ENCODE data around the gene P2RX3.
A peak's percentile ranks its signal among the peaks of the same experiment; 100 is the strongest.

P2RX3 gene

GRCh38 chr11:57309106-57310059 is 28.8 kb upstream of the P2RX3 start:
- DNase-seq (ENCODE audit: low read depth, low spot score) = no peak
- H3K27ac ChIP-seq = peak overlapping the region; percentile 78

- DNase-seq (ENCODE audit: low read depth, low spot score) = no peak
- peak overlapping the region; percentile 78 for H3K27ac ChIP-seq
These were observed 28.1 kb upstream of the P2RX3 start for GRCh38 chr11:57310091-57310490.

GRCh38 chr11:57310630-57311086 is 27.5 kb upstream of the P2RX3 start:
- H3K27ac ChIP-seq = peak overlapping the region; percentile 78
- no peak for DNase-seq (ENCODE audit: low read depth, low spot score)

- peak overlapping the region; percentile 78 for H3K27ac ChIP-seq
- DNase-seq (ENCODE audit: low read depth, low spot score) = peak; percentile 85
These were observed 26.8 kb upstream of the P2RX3 start for GRCh38 chr11:57311109-57311936.

GRCh38 chr11:57312511-57313021 is 25.6 kb upstream of the P2RX3 start:
- DNase-seq (ENCODE audit: low read depth, low spot score) = no peak
- H3K27ac ChIP-seq = peak overlapping the region; percentile 78

GRCh38 chr11:57313071-57313787 is 24.9 kb upstream of the P2RX3 start:
- DNase-seq (ENCODE audit: low read depth, low spot score) = no peak
- H3K27ac ChIP-seq = peak overlapping the region; percentile 78

- no peak for DNase-seq (ENCODE audit: low read depth, low spot score)
- H3K27ac ChIP-seq = no peak overlapping the region
These were observed 24.4 kb upstream of the P2RX3 start for GRCh38 chr11:57313788-57314135.

GRCh38 chr11:57314221-57314973 is 23.8 kb upstream of the P2RX3 start:
- H3K27ac ChIP-seq = no peak overlapping the region
- no peak for DNase-seq (ENCODE audit: low read depth, low spot score)

- DNase-seq (ENCODE audit: low read depth, low spot score) = no peak
- peak overlapping the region; percentile 4 for H3K27ac ChIP-seq
These were observed 22.7 kb upstream of the P2RX3 start for GRCh38 chr11:57315491-57315890.

GRCh38 chr11:57316017-57316416 is 22.1 kb upstream of the P2RX3 start:
- DNase-seq (ENCODE audit: low read depth, low spot score) = no peak
- H3K27ac ChIP-seq = peak overlapping the region; percentile 4

GRCh38 chr11:57318178-57318577 is 20.0 kb upstream of the P2RX3 start:
- peak overlapping the region; percentile 99 for H3K27ac ChIP-seq
- no peak for DNase-seq (ENCODE audit: low read depth, low spot score)

GRCh38 chr11:57320067-57320718 is 18.0 kb upstream of the P2RX3 start:
- peak overlapping the region; percentile 99 for H3K27ac ChIP-seq
- no peak for DNase-seq (ENCODE audit: low read depth, low spot score)

- peak overlapping the region; percentile 99 for H3K27ac ChIP-seq
- no peak for DNase-seq (ENCODE audit: low read depth, low spot score)
These were observed 17.3 kb upstream of the P2RX3 start for GRCh38 chr11:57320719-57321387.

GRCh38 chr11:57321388-57322255 is 16.5 kb upstream of the P2RX3 start:
- no peak for DNase-seq (ENCODE audit: low read depth, low spot score)
- H3K27ac ChIP-seq = peak overlapping the region; percentile 99

GRCh38 chr11:57322256-57323166 is 15.6 kb upstream of the P2RX3 start:
- peak; percentile 74 for DNase-seq (ENCODE audit: low read depth, low spot score)
- peak overlapping the region; percentile 99 for H3K27ac ChIP-seq

GRCh38 chr11:57323167-57323854 is 14.8 kb upstream of the P2RX3 start:
- H3K27ac ChIP-seq = peak overlapping the region; percentile 99
- no peak for DNase-seq (ENCODE audit: low read depth, low spot score)
